H7 (cell line): Measurements from ENCODE around the gene RSRC2. TPM values are rescaled to one million over a fixed set of nuclear protein-coding genes. Genes with fewer than 3 reads are reported as not detected.

ENCODE experiments used
- DNase-seq: peaks from one replicate; pipeline ENCODE4 v3.0.0; 2012
- H3K27me3 ChIP-seq: 2 replicates; pipeline ENCODE4 v1.6.0; 2011; ENCODE audit warnings: mild to moderate bottlenecking, low read length; ENCODE audit not compliant: control insufficient read depth, insufficient read depth
- H3K36me3 ChIP-seq: replicated peaks from 2 replicates; pipeline ENCODE4 v1.5.1; 2011; ENCODE audit warnings: low read length; ENCODE audit not compliant: control insufficient read depth, insufficient read depth
- H3K4me3 ChIP-seq: 2 replicates; pipeline ENCODE4 v1.5.1; 2011; ENCODE audit warnings: low read depth, mild to moderate bottlenecking, control low read depth, low read length, moderate library complexity; ENCODE audit not compliant: insufficient read depth
- total RNA-seq: library from RNA; depleted of rRNA; stranded (reverse); fragments of >200 nt; shearing (Covaris generic); gene quantifications from 2 replicates; pipeline ENCODE4 v1.2.3, GENCODE V29; 2014; rRNA removed

Gene RSRC2
- total RNA-seq, 1 experiment from 2014 or later = 54.4 TPM

DNA sequence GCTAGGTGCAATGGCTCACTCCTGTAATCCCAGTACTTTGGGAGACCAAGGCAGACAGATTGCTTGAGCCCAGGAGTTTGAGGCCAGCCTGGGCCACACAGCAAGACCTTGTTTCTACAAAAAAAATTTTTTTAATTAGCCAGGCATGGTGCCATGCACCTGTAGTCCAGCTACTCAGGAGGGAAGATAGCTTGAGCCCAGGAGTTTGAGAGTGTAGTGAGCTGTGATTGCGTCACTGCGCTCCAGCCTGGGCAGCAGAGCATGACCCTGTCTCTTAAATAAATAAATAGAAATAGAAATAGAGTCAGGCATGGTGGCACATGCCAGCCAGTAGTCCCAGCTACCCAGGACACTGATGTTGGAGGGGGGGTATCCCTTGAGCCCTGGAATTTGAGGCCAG is 67.5 kb downstream of the RSRC2 start:
- Histone ChIP-seq H3K27me3 (no peaks in the 10 kb centered on the region), H3K4me3 (no peak overlapping the region), H3K36me3 (no peaks in the 10 kb centered on the region)
- no peak for DNase-seq

DNA sequence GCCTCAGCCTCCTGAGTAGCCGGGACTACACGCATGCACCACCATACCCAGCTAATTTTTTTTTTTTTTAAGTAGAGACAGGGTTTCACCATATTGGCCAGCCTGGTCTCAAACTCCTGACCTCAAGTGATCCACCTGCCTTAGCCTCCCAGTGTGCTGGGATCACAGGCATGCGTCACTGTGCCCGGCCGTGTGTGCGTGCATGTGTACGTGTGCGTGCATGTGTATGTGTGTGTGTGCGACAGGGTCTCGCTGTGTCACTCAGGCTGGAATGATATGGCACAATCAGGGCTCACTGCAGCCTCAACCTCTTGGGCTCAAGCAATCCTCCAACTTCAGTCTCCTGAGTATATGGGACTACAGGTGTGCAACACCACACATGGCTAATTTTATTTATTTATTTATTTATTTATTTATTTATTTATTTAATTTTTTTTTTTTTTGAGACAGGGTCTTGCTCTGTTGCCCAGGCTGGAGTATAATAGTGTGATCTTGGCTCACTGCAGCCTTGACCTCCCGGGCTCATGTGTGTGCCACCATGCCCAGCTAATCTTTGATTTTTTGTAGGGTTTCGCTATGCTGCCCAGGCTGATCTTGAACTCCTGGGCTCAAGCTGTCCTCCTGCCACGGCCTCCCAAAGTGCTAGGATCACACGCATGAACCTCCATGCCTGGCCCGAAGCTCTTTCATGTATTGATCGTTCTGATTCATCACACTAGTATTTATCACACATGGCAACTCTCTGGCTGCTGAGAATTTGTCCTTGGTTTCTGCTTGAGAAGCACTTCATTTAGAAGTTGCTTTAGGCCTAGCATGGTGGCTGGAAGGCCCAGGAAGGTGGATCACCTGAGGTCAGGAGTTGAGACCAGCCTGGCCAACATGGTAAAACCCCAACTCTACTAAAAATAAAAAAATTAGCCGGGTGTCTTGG is 68.4 kb downstream of the RSRC2 start:
- no peaks in the 10 kb centered on the region for H3K36me3 ChIP-seq
- no peak overlapping the region for H3K4me3 ChIP-seq
- no peak for DNase-seq
- no peaks in the 10 kb centered on the region for H3K27me3 ChIP-seq

DNA sequence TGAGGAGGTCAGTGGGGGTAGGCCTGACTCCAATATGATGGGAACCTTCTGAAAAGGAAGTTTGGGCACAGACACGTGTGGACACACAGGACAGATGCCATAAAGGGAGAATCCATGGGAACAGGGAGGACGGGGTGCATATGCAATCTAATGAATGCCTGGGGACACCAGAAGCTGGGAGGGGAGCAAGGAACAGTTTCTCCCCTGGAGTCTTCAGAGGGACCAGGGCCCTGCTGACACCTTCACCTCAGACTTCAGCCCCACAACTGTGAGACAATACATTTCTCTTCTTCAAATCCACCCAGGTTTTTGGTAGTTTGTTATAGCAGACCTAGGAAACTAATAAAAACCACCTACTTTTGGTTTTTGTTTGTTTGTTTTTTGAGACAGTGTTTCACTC is 69.1 kb downstream of the RSRC2 start:
- Histone ChIP-seq H3K4me3 (no peak overlapping the region), H3K36me3 (no peaks in the 10 kb centered on the region), H3K27me3 (no peaks in the 10 kb centered on the region)
- DNase-seq = no peak

DNA sequence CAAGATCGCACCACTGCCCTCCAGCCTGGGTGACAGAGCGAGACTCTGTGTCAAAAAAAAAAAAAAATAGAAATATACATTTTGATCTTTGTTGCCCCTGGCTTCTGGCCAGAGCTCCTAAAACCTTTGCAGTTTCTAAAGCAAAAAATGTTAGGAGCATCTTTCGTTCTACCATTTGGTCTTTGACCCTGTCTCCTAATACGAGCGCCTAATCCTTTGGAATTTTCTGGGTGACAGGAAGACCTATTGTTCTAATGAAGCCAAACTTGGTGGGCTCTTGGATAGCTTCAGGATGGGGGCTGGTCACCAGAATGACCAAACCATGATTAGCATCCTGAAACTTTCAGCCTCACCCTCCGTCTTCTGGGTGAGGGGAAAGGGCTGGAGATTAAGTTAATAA is 72.0 kb downstream of the RSRC2 start:
- Histone ChIP-seq H3K27me3 (no peaks in the 10 kb centered on the region), H3K4me3 (no peak overlapping the region), H3K36me3 (no peaks in the 10 kb centered on the region)
- no peak for DNase-seq

DNA sequence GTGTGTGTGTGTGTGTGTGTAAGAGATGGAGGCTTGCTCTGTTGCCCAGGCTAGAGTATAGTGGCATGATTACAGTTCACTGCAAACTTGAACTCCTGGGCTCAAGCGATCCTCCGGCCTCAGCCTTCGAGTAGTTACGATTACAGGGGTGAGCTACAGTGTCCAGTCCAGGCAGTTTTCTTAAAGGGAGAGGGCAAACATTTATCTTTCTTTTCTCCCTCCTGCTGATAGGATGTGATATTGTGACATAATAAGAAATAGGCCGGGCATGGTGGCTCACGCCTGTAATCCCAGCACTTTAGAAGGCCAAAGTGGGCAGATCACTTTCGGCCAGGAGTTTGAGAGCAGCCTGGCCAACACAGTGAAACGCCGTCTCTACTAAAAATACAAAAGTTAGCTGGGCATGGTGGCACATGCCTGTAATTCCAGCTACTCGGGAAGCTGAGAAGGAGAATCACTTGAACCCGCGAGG is 72.5 kb downstream of the RSRC2 start:
- no peak overlapping the region for H3K4me3 ChIP-seq
- H3K27me3 ChIP-seq = no peaks in the 10 kb centered on the region
- no peak for DNase-seq
- no peaks in the 10 kb centered on the region for H3K36me3 ChIP-seq

Other genes starting within 250 kb of the RSRC2 start
- gene CLIP1, start 104.3 kb downstream of the RSRC2 start, total RNA-seq = 21.7 and 24.8 TPM in 2 replicates
- 28.0 and 30.5 TPM in 2 replicates for gene ZCCHC8, start 26.0 kb downstream of the RSRC2 start, total RNA-seq
- gene KNTC1, start 313 bp upstream of the RSRC2 start, total RNA-seq = 64.5 and 117 TPM in 2 replicates
- gene HCAR2, start 176.4 kb upstream of the RSRC2 start, total RNA-seq = not detected in 2 replicates
- not detected in 2 replicates for gene HCAR3, start 189.9 kb upstream of the RSRC2 start, total RNA-seq
- gene HCAR1, start 203.9 kb upstream of the RSRC2 start, total RNA-seq = 0.04 TPM in 1 of 2 replicates, not detected in the other
- gene DENR, start 225.9 kb upstream of the RSRC2 start, total RNA-seq = 55.0 and 61.7 TPM in 2 replicates
- 0.62 and 0.63 TPM in 2 replicates for gene CCDC62, start 247.6 kb upstream of the RSRC2 start, total RNA-seq